Measurements from ENCODE around the gene ZNF407.

- TF ChIP-seq CTCF (IDR thresholded peaks at IDR 0.05; ENCODE audit: insufficient read depth, low read length) (no peak), POLR2AphosphoS5 (IDR thresholded peaks at IDR 0.05; ENCODE audit: low read depth) (no peak)
Observed at GRCh38 chr18:74800098-74800497, 202.4 kb downstream of the ZNF407 start.
